Muscle layer of colon (tissue), 2 donors: Measurements from ENCODE around the gene EPHA8.

Experiments
- H3K27ac ChIP-seq: one replicate; pipeline ENCODE4 v1.7.0; 2013; ENCODE audit warnings: low read depth, mild to moderate bottlenecking, low read length, moderate library complexity
- H3K27me3 ChIP-seq, 2 donors: one replicate each; pipeline ENCODE4 v1.7.0; 2013; ENCODE audit warnings: low read length in 2 of 2, mild to moderate bottlenecking in 2 of 2; ENCODE audit not compliant: insufficient read depth in 2 of 2, control insufficient read depth in 1 of 2
- H3K36me3 ChIP-seq: one replicate; pipeline ENCODE4 v1.7.0; 2013; ENCODE audit warnings: mild to moderate bottlenecking, low read length; ENCODE audit not compliant: insufficient read depth
- H3K4me1 ChIP-seq: one replicate; pipeline ENCODE4 v1.7.0; 2013; ENCODE audit warnings: mild to moderate bottlenecking, low read length; ENCODE audit not compliant: insufficient read depth
- H3K4me3 ChIP-seq, 2 donors: one replicate each; pipeline ENCODE4 v1.7.0; 2013; ENCODE audit warnings: low read length in 2 of 2, low read depth in 1 of 2, mild to moderate bottlenecking in 1 of 2, moderate library complexity in 1 of 2
- H3K9ac ChIP-seq: one replicate; pipeline ENCODE4 v1.7.0; 2013; ENCODE audit warnings: low read length
- H3K9me3 ChIP-seq: one replicate; pipeline ENCODE4 v1.7.0; 2013; ENCODE audit warnings: mild to moderate bottlenecking, low read length
- donor health status: abdominal sarcoma.
- donor health status: Adenocarcinoma of cecum.

Gene EPHA8

DNA sequence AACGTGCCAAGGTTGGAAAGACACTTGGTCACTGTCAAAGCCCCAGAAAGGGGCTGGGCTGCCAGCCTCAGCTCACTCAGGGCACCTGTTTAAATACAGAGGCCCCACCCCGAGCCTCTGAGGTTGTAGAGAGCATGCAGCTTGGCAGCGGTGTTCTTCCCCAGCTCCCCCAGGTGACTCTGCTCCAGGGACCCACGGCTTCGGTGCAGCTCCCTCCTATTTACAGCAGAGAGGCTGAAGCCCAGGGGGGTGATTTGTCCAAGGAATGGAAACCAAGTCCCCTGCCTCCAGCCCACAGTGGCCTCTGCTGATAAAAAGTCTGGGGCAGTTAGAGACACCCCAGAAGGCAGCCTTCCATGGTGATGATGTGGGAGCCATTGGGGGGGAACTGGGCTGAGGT is 64.0 kb downstream of the EPHA8 start:
- H3K27me3 ChIP-seq: peaks cover 13 to 39% of the 10 kb centered on the region in 2 donors
- no peak overlapping the region for H3K27ac ChIP-seq
- H3K36me3 ChIP-seq: no peaks in the 10 kb centered on the region
- no peaks in the 10 kb centered on the region for H3K9me3 ChIP-seq
- no peak overlapping the region for H3K4me3 ChIP-seq
- H3K9ac ChIP-seq: no peak overlapping the region
- H3K4me1 ChIP-seq: no peaks in the 10 kb centered on the region

DNA sequence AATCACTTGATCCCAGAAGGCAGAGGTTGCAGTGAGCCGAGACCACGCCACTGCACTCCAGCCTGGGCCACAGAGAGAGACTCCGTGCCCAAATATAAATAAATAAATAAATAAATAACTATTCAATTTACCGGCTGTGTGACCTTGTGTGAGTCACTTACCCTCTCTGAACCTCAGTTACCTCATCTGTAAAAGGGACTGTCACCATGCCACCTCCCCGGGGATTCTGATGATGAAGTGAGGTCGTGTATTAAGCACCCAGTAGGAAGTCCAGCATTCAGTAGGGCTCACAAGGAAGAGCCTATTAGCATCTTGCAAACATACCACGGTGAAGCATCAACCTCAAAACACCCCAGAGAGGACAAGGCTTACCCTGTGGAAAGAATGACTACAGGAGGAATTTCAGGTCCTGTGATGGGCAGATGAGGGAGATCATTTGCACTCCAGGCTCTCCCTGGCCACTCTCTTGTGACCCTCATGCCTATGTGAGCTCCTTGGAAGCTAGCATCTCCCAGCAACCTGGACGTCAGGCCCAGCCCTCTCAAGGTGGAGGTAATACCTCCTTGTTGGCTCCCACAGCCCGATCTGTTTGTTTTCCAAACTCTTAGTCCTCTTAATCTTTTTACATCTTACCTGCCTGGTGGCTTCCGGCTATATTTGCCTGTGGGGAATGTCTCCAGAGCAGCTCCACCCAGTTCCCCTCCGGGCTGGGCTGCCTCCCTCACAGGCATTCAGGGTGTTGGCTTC is 65.6 kb downstream of the EPHA8 start:
- no peak overlapping the region for H3K27ac ChIP-seq
- no peaks in the 10 kb centered on the region for H3K36me3 ChIP-seq
- no peak overlapping the region for H3K9ac ChIP-seq
- peaks cover 13 to 39% of the 10 kb centered on the region in 2 donors for H3K27me3 ChIP-seq
- no peaks in the 10 kb centered on the region for H3K9me3 ChIP-seq
- H3K4me3 ChIP-seq: no peak overlapping the region
- H3K4me1 ChIP-seq: no peaks in the 10 kb centered on the region

DNA sequence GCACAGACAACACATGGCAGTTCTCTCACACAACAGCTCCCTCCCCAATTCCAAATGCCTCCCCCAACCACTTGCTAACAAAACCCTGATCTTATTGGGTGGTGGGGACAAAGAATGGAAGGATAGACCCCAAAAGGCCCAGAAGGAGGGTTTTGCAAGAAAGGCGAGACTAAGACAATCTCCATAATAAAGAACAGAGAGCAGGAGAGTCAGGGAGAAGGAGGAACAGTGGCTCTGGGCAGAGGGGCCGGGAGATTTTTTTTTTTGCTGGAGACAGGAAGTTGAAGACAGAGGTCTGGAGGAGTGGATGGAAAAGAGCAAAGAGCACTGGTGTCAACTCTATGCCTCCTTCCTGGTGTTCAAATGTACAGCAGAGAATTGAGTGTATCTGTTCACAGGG is 66.6 kb downstream of the EPHA8 start:
- no peaks in the 10 kb centered on the region for H3K36me3 ChIP-seq
- peaks cover 11 to 35% of the 10 kb centered on the region in 2 donors for H3K27me3 ChIP-seq
- H3K27ac ChIP-seq: no peak overlapping the region
- no peak overlapping the region for H3K4me3 ChIP-seq
- no peaks in the 10 kb centered on the region for H3K9me3 ChIP-seq
- no peaks in the 10 kb centered on the region for H3K4me1 ChIP-seq
- H3K9ac ChIP-seq: no peak overlapping the region

DNA sequence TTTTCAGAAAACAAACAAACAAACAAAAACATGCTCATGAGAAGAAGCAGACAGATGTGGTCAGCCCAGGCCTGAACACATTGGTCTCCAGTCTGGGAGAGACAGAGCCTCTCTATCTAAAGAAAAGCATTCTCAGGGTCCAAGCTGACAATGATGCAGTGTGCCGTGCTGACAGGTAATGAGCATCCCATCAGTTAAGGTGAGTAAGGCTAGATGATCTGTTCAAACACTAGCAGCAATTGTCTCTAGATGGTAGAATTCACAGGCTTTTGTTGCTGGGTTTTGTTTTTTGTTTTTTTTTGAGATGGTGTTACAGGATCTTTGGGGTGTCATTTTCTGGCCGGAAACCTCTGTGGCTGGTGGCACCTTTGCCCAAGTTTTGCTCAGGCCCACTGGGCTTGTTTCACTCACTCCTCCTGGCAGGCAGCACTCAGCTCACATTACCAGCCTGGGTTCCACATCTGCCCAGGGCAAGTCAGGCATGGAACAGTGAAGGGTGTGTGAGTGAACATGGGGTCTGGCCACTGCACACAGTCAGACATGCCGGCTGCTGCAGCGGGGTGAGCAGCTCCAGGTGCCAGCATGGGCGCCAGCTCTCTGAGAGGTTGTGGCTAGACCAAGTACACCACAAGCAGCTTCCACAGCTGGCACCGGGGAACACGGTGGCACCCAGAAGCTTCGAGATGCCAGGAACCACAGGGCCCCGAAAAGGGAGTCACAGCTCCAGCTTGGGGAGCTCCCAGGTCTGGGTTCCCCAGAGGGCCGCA is 70.6 kb downstream of the EPHA8 start:
- no peaks in the 10 kb centered on the region for H3K36me3 ChIP-seq
- H3K27ac ChIP-seq: no peak overlapping the region
- H3K9me3 ChIP-seq: no peaks in the 10 kb centered on the region
- no peaks in the 10 kb centered on the region for H3K4me1 ChIP-seq
- no peak overlapping the region for H3K4me3 ChIP-seq
- H3K27me3 ChIP-seq: peaks cover 0 to 2% of the 10 kb centered on the region in 2 donors
- H3K9ac ChIP-seq: no peak overlapping the region

DNA sequence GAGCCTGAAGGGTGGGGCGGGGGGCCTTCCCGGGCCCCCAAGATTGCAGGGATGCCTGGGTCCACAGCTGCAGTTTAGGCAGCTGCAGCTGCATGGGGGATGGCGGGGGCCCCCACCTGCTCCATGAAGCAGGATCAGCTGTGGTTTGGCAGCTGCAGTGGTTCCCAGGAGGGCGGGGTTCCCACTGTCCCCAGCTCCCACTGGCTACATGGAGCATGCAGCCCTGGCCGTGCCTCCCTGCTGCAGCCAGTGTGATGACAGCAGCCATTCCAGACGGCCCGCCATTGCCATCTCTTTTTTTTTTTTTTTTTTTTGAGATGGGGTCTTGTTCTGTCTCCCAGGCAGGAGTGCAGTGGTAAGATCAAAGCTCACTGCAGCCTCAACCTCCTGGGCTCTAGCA is 72.1 kb downstream of the EPHA8 start:
- Histone ChIP-seq H3K36me3 (no peaks in the 10 kb centered on the region), H3K9me3 (no peaks in the 10 kb centered on the region), H3K4me1 (no peaks in the 10 kb centered on the region), H3K9ac (no peak overlapping the region), H3K27me3 (no peaks in the 10 kb centered on the region), H3K4me3 (no peak overlapping the region), H3K27ac (no peak overlapping the region)

DNA sequence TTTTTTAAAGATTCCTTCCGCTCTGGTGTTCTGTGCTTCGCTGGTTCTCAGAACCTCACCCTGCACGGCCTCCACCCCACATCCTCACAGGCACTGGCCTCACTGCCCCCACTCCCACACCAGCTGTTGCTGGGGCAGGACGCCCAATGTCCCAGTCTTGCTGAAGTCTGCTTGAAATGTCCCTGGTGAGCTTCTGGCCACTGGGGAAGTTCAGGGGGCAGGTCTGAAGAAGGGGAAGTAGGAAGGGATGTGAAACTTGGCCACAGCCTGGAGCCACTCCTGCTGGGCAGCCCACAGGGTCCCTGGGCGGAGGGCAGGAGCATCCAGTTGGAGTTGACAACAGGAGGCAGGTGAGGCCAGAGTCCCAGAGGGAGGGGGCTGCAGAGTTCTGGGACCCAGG is 73.1 kb downstream of the EPHA8 start, which contains the start of gene C1QA:
TSS of gene C1QA (plus strand) at position 276 of the 400 bp plus-strand sequence. CDS start 989 bp downstream, outside the sequence.
- no peak within 1 kb of the TSS for H3K4me3 ChIP-seq
- no peaks in the 10 kb centered on the region for H3K4me1 ChIP-seq
- H3K9me3 ChIP-seq: no peaks in the 10 kb centered on the region
- peaks cover 0 to 5% of the 10 kb centered on the region in 2 donors for H3K27me3 ChIP-seq
- no peak within 1 kb of the TSS for H3K27ac ChIP-seq
- H3K9ac ChIP-seq: no peak within 1 kb of the TSS
- no peaks in the 10 kb centered on the region for H3K36me3 ChIP-seq

DNA sequence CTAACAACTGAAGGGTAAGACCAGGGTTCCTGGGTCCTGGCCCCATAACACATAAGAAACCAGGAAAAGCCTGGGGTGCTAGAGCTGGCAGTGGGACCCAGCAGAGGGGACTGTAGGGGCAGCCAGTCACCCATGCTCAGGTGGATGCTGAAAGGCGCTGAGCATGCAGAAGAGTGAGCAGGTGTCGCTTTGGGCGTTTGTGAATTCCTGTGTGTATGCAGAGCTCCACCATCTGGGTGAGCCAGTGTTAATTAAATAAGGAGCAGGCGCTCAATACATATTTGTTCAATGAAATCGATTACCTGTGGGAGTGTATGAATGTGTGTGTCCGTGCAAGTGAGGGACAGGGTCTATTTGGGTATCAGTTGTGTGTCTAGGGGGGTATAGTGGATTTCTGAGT is 73.6 kb downstream of the EPHA8 start:
- Histone ChIP-seq H3K4me1 (no peaks in the 10 kb centered on the region), H3K36me3 (no peaks in the 10 kb centered on the region), H3K27me3 (peaks cover 0 to 10% of the 10 kb centered on the region in 2 donors), H3K9ac (no peak overlapping the region), H3K27ac (no peak overlapping the region), H3K4me3 (no peak overlapping the region), H3K9me3 (no peaks in the 10 kb centered on the region)

DNA sequence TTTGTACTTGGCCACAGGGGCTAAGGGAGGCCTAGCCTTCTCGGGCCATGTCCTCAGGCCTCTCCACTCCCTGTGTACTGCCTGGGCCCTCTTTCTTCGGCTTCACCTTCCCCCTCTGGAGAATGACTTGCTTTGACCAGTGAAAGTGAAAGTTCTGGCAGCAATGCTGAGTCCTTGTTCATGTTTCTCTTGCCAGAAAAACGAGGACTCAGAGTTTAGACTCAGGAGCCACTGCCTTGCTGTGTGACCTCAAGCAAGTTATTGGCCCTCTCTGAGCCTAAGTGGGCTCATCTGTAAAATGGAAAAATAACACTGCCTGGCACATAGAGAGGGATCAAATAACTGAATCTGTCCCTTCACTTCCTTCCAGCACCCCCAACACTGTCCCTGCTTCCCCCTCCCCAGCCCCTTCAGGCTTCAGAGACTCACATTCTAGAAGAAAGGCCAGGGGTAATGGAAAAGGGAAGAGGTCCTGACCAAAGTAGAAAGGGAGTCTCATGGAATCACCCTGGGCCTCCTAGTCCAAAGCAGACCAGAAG is 74.7 kb downstream of the EPHA8 start:
- no peaks in the 10 kb centered on the region for H3K9me3 ChIP-seq
- H3K4me3 ChIP-seq: no peak overlapping the region
- H3K4me1 ChIP-seq: no peaks in the 10 kb centered on the region
- H3K27ac ChIP-seq: no peak overlapping the region
- H3K27me3 ChIP-seq: peaks cover 0 to 10% of the 10 kb centered on the region in 2 donors
- H3K36me3 ChIP-seq: no peaks in the 10 kb centered on the region
- no peak overlapping the region for H3K9ac ChIP-seq

DNA sequence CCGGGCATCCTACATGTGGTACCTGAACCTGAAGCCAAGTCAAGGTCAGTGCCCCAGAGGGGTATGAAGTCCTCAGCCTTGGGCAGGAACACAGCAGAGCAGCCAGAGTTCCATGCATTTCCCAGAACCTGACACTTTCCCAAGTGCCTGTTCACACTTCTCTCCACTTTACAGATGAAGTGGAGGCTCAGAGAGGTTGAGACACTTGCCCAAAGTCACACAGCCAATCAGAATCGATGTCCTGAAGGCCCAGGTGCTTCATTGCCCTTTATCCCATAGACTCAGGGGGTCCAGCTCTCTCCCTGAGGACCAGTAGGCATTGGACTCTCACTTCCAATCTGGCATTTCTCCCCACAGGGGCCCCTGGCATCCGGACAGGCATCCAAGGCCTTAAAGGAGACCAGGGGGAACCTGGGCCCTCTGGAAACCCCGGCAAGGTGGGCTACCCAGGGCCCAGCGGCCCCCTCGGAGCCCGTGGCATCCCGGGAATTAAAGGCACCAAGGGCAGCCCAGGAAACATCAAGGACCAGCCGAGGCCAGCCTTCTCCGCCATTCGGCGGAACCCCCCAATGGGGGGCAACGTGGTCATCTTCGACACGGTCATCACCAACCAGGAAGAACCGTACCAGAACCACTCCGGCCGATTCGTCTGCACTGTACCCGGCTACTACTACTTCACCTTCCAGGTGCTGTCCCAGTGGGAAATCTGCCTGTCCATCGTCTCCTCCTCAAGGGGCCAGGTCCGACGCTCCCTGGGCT is 75.4 kb downstream of the EPHA8 start:
- Histone ChIP-seq H3K9me3 (no peaks in the 10 kb centered on the region), H3K36me3 (no peaks in the 10 kb centered on the region), H3K4me3 (no peak overlapping the region), H3K27ac (no peak overlapping the region), H3K4me1 (no peaks in the 10 kb centered on the region), H3K9ac (no peak overlapping the region), H3K27me3 (peaks cover 0 to 10% of the 10 kb centered on the region in 2 donors)

DNA sequence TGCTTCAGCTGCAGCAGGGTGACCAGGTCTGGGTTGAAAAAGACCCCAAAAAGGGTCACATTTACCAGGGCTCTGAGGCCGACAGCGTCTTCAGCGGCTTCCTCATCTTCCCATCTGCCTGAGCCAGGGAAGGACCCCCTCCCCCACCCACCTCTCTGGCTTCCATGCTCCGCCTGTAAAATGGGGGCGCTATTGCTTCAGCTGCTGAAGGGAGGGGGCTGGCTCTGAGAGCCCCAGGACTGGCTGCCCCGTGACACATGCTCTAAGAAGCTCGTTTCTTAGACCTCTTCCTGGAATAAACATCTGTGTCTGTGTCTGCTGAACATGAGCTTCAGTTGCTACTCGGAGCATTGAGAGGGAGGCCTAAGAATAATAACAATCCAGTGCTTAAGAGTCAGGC is 76.0 kb downstream of the EPHA8 start:
- Histone ChIP-seq H3K27me3 (peaks cover 0 to 10% of the 10 kb centered on the region in 2 donors), H3K9ac (no peak overlapping the region), H3K4me3 (no peak overlapping the region), H3K9me3 (no peaks in the 10 kb centered on the region), H3K36me3 (no peaks in the 10 kb centered on the region), H3K4me1 (no peaks in the 10 kb centered on the region), H3K27ac (no peak overlapping the region)

DNA sequence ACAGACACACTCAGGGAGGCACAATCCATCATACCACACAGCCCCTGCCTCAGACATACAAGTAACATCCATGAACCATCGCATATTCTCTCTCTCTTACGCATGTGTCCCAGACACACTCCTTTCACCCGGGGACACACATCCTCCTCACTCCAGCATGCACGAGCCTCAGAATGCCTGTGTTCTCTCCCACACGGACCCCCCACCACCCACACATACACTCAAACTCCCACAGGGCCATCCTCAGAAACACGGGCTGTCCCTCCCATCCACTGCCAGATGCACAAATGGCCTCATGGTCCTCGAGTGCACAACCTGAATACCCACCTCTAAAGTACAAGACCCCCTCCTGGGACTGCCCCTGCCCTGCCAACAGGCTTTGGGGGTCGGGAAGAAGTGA is 78.0 kb downstream of the EPHA8 start:
- Histone ChIP-seq H3K36me3 (no peaks in the 10 kb centered on the region), H3K27ac (no peak overlapping the region), H3K4me1 (no peaks in the 10 kb centered on the region), H3K27me3 (peaks cover 0 to 10% of the 10 kb centered on the region in 2 donors), H3K4me3 (no peak overlapping the region), H3K9me3 (no peaks in the 10 kb centered on the region), H3K9ac (no peak overlapping the region)
